HepG2 (cell line): ENCODE results near the gene SKIL.

Experiments
- ELF1 ChIP-seq: sonication (generic); formaldehyde crosslinking; IDR thresholded peaks from 2 replicates; pipeline ENCODE4 v1.4.0; 2020; ENCODE audit warnings: missing genetic modification reagents
- POLR2AphosphoS5 ChIP-seq: IDR thresholded peaks from 2 replicates; pipeline ENCODE4 v1.6.1; 2012; ENCODE audit warnings: low read depth, low read length
- ZNF207 ChIP-seq: fragments of 450-650 bp; IDR thresholded peaks from 2 replicates; pipeline ENCODE4 v1.6.1; 2016; ENCODE audit warnings: antibody characterized with exemption, borderline replicate concordance
- ZNF570 ChIP-seq: sonication (generic); formaldehyde crosslinking; IDR thresholded peaks from 2 replicates; pipeline ENCODE4 v1.4.0; 2020; ENCODE audit warnings: mild to moderate bottlenecking, missing genetic modification reagents, borderline replicate concordance
- ZSCAN21 ChIP-seq: sonication (generic); formaldehyde crosslinking; IDR thresholded peaks from 2 replicates; pipeline ENCODE4 v1.8.0; 2022; ENCODE audit warnings: mild to moderate bottlenecking, missing genetic modification reagents, moderate library complexity, borderline replicate concordance
- TF ChIP-seq, protein P1 (sequence below), 2 experiments: IDR thresholded peaks; 2 replicates each; pipeline ENCODE4 v1.6.1; 2011 to 2012; ENCODE audit warnings: low read length in 2 of 2, borderline replicate concordance in 1 of 2, low read depth in 1 of 2, mild to moderate bottlenecking in 1 of 2, moderate library complexity in 1 of 2
- TF ChIP-seq, protein P2 (sequence below): sonication (generic); formaldehyde crosslinking; IDR thresholded peaks from 2 replicates; pipeline ENCODE4 v1.4.0; 2020; ENCODE audit warnings: missing genetic modification reagents, borderline replicate concordance
- TF ChIP-seq, protein P3 (sequence below): sonication (generic); formaldehyde crosslinking; IDR thresholded peaks from 2 replicates; pipeline ENCODE4 v1.8.1; 2023; ENCODE audit warnings: mild to moderate bottlenecking, missing genetic modification reagents
- TF ChIP-seq, protein P4 (sequence below): sonication (generic); formaldehyde crosslinking; IDR thresholded peaks from 2 replicates; pipeline ENCODE4 v1.9.0; 2021; ENCODE audit warnings: missing genetic modification reagents, mild to moderate bottlenecking, borderline replicate concordance
- TF ChIP-seq, protein P5 (sequence below): sonication (generic); formaldehyde crosslinking; IDR thresholded peaks from 2 replicates; pipeline ENCODE4 v1.5.0; 2020; ENCODE audit warnings: mild to moderate bottlenecking, missing genetic modification reagents, moderate library complexity
- TF ChIP-seq, protein P6 (sequence below): sonication (generic); formaldehyde crosslinking; IDR thresholded peaks from 2 replicates; pipeline ENCODE4 v1.8.1; 2023; ENCODE audit warnings: mild to moderate bottlenecking, missing genetic modification reagents, borderline replicate concordance
- TF ChIP-seq, protein P7 (sequence below): sonication (generic); IDR thresholded peaks from 2 replicates; pipeline ENCODE4 v1.6.1; 2016; ENCODE audit warnings: low read depth, borderline replicate concordance

DNA sequence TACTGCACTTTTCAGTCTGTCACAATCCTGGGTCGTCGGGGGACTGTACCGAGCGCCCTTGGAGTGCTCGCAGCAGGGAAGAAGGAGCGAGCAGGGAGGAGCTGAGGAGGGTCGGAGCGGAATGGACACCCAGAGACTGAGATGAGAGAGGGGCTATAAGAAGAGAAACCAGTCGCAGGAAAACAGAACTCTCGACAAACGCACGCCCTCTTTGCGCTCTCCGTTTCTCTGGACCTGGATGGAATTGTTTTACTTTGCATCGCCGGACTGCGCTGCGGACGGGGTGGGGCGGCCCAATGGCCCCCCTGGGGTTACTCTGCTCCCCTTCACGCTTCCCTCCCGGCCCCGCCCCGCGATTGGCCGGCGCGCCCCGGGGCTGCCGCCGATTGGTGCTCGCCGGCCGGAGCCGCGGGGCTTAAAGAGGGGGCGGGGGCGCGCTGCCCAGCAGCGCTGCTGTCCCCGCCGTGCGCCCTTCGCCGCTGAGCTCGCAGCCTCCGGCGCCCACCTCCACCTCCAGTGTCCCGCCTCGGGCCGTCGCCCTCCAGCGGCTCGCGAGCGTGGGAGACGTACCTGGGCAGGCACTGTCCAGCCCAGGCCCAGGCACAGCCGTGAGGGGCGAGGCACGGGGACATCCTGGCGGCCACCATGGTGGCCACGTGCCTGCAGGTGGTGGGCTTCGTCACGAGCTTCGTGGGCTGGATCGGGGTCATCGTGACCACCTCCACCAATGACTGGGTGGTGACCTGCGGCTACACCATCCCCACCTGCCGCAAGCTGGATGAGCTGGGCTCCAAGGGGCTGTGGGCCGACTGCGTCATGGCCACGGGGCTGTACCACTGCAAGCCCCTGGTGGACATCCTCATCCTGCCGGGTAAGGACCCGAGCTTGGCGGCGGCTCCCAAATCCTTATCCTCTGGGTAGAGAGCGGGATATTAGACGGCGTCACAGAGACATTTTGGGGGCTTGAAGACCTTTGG, 61.2 kb downstream of the SKIL start, which contains the start of gene CLDN11:
- TF ChIP-seq, protein P1, sequence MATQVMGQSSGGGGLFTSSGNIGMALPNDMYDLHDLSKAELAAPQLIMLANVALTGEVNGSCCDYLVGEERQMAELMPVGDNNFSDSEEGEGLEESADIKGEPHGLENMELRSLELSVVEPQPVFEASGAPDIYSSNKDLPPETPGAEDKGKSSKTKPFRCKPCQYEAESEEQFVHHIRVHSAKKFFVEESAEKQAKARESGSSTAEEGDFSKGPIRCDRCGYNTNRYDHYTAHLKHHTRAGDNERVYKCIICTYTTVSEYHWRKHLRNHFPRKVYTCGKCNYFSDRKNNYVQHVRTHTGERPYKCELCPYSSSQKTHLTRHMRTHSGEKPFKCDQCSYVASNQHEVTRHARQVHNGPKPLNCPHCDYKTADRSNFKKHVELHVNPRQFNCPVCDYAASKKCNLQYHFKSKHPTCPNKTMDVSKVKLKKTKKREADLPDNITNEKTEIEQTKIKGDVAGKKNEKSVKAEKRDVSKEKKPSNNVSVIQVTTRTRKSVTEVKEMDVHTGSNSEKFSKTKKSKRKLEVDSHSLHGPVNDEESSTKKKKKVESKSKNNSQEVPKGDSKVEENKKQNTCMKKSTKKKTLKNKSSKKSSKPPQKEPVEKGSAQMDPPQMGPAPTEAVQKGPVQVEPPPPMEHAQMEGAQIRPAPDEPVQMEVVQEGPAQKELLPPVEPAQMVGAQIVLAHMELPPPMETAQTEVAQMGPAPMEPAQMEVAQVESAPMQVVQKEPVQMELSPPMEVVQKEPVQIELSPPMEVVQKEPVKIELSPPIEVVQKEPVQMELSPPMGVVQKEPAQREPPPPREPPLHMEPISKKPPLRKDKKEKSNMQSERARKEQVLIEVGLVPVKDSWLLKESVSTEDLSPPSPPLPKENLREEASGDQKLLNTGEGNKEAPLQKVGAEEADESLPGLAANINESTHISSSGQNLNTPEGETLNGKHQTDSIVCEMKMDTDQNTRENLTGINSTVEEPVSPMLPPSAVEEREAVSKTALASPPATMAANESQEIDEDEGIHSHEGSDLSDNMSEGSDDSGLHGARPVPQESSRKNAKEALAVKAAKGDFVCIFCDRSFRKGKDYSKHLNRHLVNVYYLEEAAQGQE (IDR thresholded peaks at IDR 0.05; ENCODE audit: borderline replicate concordance in 1 of 2, low read depth in 1 of 2, low read length in 2 of 2) = no peak
- TF ChIP-seq, protein P2, sequence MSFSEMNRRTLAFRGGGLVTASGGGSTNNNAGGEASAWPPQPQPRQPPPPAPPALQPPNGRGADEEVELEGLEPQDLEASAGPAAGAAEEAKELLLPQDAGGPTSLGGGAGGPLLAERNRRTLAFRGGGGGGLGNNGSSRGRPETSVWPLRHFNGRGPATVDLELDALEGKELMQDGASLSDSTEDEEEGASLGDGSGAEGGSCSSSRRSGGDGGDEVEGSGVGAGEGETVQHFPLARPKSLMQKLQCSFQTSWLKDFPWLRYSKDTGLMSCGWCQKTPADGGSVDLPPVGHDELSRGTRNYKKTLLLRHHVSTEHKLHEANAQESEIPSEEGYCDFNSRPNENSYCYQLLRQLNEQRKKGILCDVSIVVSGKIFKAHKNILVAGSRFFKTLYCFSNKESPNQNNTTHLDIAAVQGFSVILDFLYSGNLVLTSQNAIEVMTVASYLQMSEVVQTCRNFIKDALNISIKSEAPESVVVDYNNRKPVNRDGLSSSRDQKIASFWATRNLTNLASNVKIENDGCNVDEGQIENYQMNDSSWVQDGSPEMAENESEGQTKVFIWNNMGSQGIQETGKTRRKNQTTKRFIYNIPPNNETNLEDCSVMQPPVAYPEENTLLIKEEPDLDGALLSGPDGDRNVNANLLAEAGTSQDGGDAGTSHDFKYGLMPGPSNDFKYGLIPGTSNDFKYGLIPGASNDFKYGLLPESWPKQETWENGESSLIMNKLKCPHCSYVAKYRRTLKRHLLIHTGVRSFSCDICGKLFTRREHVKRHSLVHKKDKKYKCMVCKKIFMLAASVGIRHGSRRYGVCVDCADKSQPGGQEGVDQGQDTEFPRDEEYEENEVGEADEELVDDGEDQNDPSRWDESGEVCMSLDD (CRISPR knock-in tag) = 0 out of 2 replicates have a peak, but pooled peaks have one; percentile 36
- TF ChIP-seq, protein P3, sequence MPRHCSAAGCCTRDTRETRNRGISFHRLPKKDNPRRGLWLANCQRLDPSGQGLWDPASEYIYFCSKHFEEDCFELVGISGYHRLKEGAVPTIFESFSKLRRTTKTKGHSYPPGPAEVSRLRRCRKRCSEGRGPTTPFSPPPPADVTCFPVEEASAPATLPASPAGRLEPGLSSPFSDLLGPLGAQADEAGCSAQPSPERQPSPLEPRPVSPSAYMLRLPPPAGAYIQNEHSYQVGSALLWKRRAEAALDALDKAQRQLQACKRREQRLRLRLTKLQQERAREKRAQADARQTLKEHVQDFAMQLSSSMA (CRISPR knock-in tag) = no peak
- TF ChIP-seq ZNF207 = no peak
- TF ChIP-seq, protein P4, sequence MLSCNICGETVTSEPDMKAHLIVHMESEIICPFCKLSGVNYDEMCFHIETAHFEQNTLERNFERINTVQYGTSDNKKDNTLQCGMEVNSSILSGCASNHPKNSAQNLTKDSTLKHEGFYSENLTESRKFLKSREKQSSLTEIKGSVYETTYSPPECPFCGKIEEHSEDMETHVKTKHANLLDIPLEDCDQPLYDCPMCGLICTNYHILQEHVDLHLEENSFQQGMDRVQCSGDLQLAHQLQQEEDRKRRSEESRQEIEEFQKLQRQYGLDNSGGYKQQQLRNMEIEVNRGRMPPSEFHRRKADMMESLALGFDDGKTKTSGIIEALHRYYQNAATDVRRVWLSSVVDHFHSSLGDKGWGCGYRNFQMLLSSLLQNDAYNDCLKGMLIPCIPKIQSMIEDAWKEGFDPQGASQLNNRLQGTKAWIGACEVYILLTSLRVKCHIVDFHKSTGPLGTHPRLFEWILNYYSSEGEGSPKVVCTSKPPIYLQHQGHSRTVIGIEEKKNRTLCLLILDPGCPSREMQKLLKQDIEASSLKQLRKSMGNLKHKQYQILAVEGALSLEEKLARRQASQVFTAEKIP (CRISPR knock-in tag) = no peak
- no peak for TF ChIP-seq ELF1 (CRISPR knock-in tag)
- TF ChIP-seq, protein P5, sequence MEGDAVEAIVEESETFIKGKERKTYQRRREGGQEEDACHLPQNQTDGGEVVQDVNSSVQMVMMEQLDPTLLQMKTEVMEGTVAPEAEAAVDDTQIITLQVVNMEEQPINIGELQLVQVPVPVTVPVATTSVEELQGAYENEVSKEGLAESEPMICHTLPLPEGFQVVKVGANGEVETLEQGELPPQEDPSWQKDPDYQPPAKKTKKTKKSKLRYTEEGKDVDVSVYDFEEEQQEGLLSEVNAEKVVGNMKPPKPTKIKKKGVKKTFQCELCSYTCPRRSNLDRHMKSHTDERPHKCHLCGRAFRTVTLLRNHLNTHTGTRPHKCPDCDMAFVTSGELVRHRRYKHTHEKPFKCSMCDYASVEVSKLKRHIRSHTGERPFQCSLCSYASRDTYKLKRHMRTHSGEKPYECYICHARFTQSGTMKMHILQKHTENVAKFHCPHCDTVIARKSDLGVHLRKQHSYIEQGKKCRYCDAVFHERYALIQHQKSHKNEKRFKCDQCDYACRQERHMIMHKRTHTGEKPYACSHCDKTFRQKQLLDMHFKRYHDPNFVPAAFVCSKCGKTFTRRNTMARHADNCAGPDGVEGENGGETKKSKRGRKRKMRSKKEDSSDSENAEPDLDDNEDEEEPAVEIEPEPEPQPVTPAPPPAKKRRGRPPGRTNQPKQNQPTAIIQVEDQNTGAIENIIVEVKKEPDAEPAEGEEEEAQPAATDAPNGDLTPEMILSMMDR (CRISPR knock-in tag) = peak; percentile 30; the same call in 1 of the 2 replicates
- no peak for TF ChIP-seq ZSCAN21 (CRISPR knock-in tag)
- TF ChIP-seq, protein P6, sequence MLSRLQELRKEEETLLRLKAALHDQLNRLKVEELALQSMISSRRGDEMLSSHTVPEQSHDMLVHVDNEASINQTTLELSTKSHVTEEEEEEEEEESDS (CRISPR knock-in tag) = no peak
- TF ChIP-seq POLR2AphosphoS5 = no peak
- TF ChIP-seq, protein P7, sequence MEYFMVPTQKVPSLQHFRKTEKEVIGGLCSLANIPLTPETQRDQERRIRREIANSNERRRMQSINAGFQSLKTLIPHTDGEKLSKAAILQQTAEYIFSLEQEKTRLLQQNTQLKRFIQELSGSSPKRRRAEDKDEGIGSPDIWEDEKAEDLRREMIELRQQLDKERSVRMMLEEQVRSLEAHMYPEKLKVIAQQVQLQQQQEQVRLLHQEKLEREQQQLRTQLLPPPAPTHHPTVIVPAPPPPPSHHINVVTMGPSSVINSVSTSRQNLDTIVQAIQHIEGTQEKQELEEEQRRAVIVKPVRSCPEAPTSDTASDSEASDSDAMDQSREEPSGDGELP = no peak
- TF ChIP-seq ZNF570 (CRISPR knock-in tag) = no peak
